ENCODE results near the gene NEO1.

- TF ChIP-seq CTCF (IDR thresholded peaks at IDR 0.05; ENCODE audit: low read length) (no peak), EZH2 (IDR thresholded peaks at IDR 0.05; ENCODE audit: borderline replicate concordance, low read length) (no peak)
Observed at GRCh38 chr15:73005446-73005845, 46.8 kb upstream of the NEO1 start.

Data from OCI-LY1 (cell line).